Stromal cell of bone marrow (primary cell): ENCODE measurements around the gene PRDM5.
A peak's percentile ranks its signal among the peaks of the same experiment; 100 is the strongest.
"Not testable (repeated sequence)": the region's sequence is repeated elsewhere in the genome, so short reads cannot be mapped to it uniquely, and the experiment has no call there.

Source experiments
- DNase-seq: peaks from one replicate; pipeline ENCODE4 v3.0.0-alpha.2; 2012; ENCODE audit warnings: low read depth

The PRDM5 gene

DNA sequence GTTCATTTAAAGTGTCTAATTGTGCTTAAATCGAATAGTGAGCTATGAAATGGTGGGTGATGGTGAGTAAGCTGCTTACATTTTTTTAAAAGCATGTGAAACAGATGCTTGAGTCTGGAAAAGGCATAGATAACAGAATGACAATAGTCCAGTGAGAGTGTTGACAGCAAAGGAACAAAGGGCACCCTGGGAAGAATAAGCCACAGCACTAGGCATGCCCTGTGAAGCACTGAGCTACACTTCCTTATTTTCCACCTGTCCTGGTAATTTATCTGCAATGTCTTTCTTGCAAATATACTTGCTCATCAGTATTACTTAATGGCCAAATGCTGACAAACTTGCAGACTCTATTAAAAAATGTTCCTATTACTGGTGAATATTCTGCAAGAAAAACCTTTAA lies 168.7 kb downstream of the PRDM5 start:
- DNase-seq, result no peak

DNA sequence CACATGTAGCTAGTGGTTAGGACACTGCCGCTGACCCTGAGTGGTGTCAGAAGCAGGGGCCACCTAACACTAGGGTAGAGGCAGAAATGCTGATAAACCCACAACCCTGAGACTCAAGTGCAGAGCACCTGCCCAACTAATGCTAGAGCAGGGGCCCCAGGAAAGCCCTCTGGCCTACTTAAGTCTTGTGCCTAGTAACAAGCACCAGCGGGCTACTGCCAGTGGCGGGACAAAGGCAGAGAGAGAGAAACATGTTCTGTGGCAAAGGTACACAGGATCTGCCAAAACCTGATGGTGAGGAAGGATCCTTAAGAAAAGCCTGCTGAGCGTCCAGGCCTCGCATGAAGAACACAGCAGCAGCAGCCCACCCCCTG lies 172.4 kb downstream of the PRDM5 start:
- DNase-seq, result no peak

DNA sequence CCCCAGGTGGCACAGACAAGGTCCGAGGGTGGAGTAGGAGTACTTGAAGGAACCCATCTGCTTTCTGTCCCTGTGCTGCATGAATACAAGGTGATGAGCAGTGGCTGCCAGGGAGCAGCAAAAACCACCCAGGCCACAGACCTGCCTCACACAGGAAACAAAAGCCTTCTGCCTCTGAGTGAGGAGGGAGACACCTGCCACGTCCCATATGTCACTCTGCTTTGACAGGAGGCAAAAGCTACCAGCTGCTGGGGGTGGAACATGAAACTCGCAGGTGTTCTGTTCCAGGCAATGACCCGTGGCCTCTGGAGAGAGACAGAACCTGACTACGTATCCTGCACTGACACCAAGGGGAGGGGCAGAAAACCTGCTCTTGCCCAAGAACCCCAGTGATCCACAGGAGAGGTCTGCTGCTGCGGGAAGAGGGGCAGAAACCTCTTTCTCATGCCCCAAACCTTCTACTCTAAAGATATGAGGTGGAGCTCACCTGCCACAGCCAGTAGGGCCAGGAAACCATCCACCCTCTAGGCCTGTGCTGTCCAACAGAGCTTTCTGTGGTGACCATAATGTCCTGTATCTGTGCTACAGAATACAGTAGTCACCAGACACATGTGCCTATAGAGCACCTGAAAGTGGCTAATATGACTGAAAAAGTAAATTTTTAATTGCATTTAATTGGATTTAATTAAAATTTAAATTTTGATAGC lies 172.9 kb downstream of the PRDM5 start:
- no peak for DNase-seq

DNA sequence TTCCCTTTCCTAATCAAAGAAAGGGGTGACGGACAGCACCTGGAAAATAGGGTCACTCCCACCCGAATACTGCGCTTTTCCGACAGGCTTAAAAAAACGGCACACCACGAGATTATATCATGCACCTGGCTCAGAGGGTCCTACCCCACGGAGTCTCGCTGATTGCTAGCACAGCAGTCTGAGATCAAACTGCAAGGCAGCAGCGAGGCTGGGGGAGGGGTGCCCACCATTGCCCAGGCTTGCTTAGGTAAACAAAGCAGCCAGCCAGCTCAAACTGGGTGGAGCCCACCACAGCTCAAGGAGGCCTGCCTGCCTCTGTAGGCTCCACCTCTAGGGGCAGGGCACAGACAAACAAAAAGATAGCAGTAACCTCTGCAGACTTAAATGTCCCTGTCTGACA lies 180.9 kb downstream of the PRDM5 start:
- not testable (repeated sequence) for DNase-seq

DNA sequence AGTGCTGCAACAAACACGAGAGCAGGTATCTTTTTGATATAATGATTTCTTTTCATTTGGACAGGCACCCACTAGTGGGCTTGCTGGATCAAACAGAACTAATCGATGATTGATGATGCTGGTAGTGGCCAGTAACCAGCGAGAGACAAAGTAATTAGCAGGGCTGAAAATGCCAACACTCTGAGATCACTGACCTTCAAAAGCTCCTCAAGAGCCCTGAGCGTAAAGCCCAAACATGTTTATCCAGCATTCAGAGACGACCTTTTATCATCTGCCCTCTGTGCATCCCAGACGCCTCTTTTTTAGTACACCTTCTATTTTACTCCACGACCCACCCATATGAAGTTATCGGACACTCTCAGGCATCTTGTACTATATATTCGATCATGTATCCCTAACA lies 186.2 kb downstream of the PRDM5 start:
- DNase-seq, result no peak

DNA sequence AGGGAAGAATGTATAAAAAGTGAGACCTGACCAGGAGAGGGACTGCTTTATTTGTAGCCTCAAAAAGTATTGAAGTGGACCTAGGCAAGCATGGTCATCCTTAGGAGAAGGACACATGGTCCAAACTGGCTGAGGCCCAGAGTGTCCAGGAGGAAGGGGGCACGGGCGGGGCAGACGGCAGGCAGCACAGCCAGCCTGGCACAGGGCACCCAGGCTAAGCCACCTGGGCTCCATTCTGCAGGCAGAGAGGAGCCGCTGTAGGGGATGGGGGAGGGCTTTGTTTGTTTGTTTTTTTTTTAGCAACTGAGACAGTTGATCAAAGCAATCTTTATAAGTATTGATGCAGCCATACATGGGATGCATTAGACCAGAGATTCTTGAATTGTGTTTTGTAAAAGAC lies 188.6 kb downstream of the PRDM5 start:
- DNase-seq, result no peak

DNA sequence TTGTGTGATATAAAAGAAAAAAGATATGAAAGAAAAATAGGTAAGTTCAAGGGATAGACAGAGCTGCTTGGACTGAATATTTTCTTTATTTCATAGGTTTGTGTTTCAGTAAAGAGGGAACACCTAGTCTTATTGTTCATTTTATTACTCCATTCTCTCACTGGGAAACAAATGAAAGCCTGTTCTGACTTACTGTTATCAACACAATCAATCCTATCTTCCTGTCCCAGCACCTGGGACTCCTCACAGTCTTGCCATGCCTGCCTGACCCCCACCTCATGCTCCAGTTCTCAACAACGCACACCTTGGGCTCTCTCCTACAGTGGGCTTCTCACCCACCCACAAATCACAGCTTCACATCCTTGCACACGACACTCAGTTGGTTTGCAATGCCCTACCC lies 189.5 kb downstream of the PRDM5 start:
- DNase-seq, result no peak

DNA sequence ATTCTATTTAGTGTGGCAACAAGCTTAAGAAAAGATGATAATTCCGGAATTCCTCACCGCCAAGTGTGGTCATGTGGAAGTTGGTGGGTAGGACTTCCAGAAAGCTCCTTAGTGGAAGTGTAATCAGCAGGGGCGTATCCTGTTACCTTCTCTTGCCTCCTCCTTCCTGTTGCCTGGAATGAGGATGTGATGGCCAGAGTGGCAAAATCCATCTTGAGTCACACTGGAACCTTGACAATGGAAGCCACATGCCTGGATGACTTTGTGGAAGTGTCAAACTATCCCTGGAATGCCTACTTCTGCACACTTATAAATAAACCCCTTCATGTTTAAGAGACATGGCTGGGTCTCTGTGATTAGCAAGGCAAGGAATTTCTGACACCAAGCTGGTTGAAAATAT lies 191.0 kb downstream of the PRDM5 start:
- no peak for DNase-seq

DNA sequence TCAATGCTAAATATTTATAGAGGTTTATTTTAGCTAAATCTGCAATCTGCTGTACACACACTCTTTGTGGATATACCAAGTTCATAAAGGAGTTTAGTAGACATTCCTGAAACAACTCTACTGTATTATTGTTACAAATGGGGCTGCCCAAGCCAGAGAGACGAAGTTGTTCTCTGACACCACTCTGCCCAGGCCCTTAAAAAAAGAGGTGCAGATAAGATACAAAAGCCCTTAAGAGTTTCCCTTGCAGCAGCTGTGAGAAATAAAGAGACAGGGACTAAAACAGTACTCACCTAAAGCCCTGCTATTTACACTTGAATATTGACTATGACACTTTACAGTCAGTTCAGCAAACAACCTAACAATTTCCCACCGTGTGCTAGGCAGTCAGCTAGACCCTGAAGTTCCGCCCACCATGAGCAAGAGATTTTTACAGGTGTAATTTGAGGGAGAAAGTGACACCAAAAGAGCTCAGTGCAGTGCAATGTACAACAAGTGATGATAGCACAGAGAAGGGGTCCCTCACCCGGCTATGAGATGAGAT lies 191.7 kb downstream of the PRDM5 start:
- no peak for DNase-seq

DNA sequence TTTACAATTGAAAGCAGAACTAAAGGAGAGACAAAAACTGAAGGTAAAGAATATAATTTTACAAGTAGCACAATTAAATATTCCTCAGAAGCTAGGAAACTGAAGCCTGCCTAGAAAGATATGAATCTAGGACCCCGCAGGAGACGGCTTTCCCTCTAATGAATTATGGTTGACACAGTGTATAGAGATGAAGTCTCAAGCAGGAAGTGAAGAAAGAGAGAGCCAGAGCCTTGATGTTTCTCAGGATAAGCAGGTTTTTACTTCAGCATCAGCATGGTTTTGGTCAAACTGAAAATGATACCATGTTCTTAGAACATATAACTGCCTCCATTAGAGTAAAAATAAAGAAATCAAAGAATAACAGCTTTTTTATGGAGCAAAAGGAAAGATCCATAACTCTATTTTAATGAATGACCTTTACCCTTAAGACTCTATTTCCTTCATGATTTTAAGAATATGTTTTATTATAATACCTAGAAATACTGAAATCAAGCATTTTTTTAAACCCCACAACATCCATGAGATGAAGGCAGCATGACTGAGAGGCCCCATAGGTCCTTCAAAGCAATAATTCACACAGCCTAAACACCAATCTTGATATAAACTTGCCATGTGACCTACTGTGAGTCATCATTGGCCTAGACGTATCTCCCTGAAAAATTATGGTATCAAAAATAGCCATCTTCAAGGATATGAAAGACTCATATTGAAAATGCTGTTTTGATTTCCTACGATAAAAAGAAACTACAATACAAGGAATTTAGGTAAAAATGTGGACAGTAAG lies 193.4 kb downstream of the PRDM5 start:
- no peak for DNase-seq

DNA sequence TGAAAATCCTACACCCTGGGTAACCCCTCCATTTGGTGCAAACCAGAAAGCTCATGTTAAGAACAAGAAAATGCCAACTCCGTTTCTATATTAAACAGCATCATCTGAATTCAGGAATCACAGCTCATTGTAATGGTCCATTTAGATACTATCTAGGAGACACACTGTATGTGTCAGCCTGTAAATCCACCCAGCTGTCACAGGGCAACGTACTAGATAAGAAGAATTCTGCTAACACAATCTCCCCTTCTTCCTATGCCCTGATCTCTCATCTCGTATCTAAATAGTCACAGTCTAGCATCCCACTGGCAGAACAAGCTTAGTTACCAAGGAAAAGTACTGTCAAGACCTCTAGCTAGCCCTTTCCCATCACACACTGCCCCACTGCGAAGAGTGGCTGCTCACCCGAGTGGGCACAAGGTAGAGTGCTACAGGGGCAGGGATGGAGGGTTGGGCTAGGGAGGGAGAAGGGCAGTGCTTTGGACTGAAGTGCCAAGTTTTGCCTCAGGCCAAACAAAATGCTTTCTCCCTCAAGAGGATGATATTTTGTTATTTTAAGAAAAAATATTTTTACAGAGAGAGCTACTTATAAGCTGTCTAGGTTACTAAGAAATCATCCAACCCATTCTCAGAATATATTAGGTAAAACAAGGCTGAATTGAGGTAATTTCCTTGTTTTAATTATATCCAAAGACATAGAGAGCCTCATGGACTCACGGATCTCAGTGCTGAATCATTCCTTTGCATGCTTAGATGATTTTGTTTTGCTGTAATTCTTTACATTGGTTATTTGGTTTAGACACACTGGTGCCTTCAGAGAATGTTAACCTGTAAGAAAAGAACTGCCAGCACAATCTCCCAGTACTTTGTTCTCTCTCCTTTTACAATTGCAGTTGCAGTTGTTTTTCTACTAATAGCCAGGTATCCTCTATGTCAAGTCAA lies 196.6 kb downstream of the PRDM5 start:
- DNase-seq, result no peak

DNA sequence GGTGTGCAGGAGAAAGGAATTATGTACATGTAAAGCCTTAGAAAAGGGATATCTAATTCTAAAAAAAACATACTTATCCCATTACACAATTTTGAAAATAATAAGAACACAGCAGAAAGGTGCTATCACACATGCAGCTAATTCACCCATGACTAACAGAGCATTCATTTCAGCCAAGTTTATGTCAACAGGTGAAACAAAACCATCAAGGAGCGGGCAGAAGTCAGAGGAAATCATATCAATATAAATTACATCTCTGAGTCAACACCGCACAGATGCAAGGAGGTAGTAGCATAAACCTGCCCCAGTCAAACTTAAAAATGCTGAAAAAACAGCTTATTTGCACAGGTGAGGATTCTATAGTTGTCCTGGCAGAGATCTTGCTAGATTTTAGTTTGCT lies 197.9 kb downstream of the PRDM5 start:
- DNase-seq, result no peak

DNA sequence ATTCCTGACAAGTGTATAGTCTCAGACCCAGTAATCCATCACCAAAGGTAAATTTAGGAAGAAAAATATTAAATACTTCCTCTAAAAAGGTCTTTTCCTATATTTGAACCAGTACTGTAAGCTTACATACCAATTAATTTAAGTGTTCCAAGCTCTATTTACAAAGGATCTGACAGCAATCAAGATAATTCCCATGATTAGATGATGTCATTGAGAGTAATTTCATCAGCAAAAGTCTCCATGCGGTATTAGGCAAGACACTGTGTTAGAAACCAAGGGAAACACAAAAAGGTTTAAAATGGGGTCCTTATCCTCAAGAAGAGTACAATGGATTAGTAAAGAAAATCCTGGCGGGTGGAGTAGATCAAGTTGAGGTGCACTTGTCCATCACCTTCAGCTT lies 198.5 kb downstream of the PRDM5 start:
- DNase-seq, result no peak

DNA sequence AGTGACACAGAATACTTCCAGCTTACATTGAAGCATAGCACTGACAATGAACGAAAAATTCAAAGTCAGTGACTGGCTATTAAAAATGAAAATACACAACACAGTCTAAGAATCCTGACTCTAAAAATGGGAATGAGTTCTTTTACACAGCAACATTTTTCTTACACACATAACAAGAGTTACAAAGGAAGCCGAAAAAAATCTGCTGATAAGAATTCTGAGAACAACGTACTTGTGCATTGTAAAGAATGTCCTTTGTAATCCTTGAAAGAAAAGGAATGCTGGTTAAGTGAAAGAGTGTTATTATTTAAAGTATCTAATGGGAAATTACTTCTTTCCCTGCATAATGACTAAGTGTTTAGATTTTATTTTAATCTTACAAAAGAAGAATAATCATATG lies 199.4 kb downstream of the PRDM5 start:
- DNase-seq, result no peak

DNA sequence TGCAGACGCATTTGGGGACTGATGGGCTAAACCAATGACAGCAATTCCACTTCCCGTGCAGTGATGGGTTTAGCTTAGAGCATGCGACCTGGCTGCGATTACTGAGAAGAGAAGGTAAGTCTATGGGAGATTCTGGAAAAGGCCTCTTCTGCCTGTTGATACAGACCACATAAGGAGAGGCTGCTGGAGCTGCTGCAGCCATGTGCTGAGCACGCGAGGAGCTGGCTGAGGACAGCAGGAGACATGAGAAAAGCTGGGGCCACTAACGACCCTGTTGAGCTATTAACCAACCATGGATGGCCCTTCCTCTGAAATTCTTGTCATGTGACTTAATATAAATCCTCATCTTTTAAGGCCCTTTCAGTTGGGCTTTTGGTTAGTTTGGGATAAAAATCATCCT lies 199.9 kb downstream of the PRDM5 start:
- DNase-seq, result no peak

DNA sequence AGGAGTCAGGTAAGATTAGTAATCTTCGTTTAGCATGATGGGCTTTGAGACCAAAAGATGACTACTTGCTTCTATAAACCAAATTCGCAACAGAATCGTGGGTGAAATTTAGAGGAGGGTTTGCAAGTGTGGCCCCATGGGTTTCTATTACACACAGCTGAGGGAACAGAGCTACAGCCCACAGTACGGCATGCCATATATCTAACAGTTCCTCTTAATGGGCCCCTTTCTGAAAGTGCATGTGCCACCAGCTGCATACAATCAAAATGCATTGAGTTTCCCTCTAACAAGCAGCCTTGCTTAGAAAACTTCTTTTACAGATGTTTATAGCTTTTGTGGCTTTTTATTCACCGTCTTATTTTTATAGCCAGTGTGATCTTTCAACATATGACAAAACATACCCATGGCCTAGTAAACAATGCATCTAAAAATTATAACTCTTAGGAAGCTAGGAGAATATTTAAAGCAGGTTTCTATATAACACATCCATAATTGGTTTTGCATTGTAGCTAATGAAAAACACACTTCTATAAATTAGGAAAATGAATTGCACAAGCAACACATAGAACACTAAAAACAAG lies 202.1 kb downstream of the PRDM5 start:
- DNase-seq, result no peak

DNA sequence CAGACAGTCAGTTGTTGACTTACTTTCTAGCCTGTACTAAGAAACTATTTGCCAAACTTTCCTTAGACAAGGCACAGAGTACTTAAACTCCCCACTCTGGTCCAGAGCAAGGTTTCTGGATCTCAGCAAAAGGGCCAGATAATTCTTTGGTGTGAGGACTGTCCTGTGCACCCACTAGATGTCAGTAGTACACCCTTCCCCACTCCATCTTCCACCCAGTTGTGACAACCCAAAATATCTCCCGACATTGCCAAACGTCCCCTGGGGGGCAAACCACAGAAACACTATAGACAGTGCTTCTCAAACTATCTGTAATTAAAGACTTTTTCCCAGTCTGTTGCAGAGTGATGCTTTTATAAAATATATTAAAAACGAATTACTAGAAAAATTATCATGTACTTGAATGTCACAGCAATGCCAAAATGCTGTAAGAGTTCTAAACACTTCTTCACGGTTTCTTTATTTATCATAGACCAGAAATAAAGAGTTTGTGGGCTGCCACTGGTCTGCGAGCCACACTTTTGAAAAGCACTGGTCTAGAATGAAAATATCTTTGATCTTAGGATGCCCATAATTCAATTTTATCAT lies 203.5 kb downstream of the PRDM5 start:
- peak; percentile 20 for DNase-seq

DNA sequence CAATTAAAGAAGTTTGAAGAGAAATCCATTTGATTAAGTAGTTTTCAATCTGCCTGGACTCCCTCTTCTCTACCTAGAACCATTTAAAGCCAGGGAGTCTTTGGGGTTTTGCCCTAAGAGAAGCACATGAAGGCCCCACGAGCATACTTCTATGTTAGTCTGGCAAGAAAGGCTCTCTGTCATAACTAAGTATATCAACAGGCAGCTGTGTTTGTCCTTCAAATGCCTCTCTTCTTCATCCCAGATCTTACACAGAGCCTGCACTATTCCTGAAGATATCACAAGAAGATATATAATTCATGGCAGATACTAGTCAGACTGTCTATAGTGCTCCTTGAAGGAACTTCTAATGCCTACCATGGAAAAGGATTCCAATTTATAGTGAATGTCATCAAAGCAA lies 206.2 kb downstream of the PRDM5 start:
- DNase-seq, result no peak

DNA sequence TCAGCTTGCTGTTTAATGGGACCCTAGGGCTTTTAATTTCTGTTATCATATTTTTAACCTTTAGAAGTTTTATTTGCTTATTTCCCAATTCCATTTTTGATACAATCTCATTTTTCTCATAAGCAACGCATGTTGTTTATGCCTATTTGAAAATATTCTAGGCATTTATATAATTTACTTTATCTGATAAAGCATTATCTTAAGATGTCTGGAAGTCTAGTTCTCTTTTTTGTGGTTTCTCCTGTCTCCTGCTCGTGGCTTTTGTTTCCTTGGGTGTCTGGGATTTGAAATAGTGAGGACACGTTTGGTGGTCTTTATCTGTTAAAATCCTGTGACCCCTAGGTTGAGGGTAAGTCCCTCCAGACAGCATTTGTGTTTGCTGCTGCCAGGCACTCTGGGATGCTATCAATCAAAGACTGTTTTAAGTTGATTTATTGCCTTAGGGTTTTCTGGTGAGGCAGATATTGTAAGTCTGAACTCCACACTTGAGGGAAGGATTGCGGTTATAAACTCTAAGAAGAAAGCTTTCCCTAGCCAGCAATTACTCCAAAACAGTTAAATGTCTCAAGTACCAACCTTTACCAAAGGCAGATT lies 208.0 kb downstream of the PRDM5 start:
- no peak for DNase-seq

DNA sequence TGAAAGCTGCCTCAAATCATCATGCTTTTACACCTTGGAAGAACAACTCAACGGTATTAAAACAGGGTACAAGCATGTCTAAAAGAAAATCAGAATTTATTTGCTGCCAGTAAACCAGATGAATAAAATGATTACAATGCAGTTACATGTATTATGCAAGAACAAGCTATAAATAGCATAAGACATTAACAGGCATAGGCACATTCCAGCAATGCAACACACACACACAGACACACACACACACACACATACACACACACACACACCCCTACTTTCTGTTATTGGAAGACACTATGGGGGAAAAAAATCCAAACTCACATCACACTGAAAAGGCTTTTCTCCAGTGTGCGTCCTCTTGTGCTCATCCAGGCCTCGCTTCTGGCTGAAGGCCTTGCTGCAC lies 212.5 kb downstream of the PRDM5 start:
- DNase-seq, result peak; percentile 28

DNA sequence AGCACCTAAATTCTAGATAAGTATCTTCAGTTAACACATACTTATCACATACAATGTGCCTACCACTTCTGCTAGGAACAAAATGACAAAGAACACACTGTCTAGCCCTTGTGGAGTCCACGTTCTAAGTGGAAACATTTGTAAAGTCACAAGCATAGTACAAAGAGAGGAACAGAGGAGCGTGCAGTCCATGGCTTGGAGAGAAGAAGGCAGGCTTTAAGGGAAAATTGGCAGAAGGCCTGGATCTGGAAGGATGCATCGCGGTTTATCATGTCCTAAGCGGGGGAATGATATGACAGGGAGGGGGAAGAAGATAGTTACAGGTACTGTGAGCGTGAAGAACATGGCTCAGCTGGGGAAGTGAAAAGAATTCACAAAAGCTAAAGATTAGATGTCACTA lies 218.0 kb downstream of the PRDM5 start:
- DNase-seq, result no peak
